Fibroblast of lung (primary cell): ENCODE results near the gene HRC. TPM values are rescaled to one million over a fixed set of nuclear protein-coding genes. Genes with fewer than 3 reads are reported as not detected.

ENCODE experiments used
- DNase-seq, 2 donors: peaks; one replicate each; pipeline versions ENCODE4 v3.0.0 to v3.0.0-alpha.2; 2010; ENCODE audit warnings: low read depth in 2 of 2
- H2AFZ ChIP-seq: 2 replicates; pipeline ENCODE4 v1.5.1; 2012; ENCODE audit warnings: low read length, control low read depth, inconsistent platforms
- H3K27ac ChIP-seq: 2 replicates; pipeline ENCODE4 v1.5.1; 2011; ENCODE audit warnings: low read length, control low read depth; ENCODE audit not compliant: insufficient read depth
- H3K27me3 ChIP-seq: 2 replicates; pipeline ENCODE4 v1.5.1; 2011; ENCODE audit warnings: mild to moderate bottlenecking, low read length; ENCODE audit not compliant: control insufficient read depth, insufficient read depth
- H3K36me3 ChIP-seq: 2 replicates; pipeline ENCODE4 v1.5.1; 2011; ENCODE audit warnings: low read length; ENCODE audit not compliant: control insufficient read depth, insufficient read depth
- H3K4me1 ChIP-seq: 2 replicates; pipeline ENCODE4 v1.5.1; 2011; ENCODE audit warnings: low read length; ENCODE audit not compliant: control insufficient read depth, insufficient read depth; ENCODE audit errors: extremely low read depth
- H3K4me2 ChIP-seq: 2 replicates; pipeline ENCODE4 v1.5.1; 2011; ENCODE audit warnings: low read length, control low read depth; ENCODE audit not compliant: insufficient read depth; ENCODE audit errors: extremely low read depth
- H3K4me3 ChIP-seq, 4 experiments: fragments of 200-600 bp in 1 of 4; sonication (generic) in 1 of 4; replicated peaks in 1 of 4; 2 replicates each; pipeline ENCODE4 v1.5.1; 2011 to 2016; ENCODE audit warnings: low read length in 4 of 4, low read depth in 3 of 4, mild to moderate bottlenecking in 3 of 4, control low read depth in 2 of 4, inconsistent platforms in 1 of 4, mixed read lengths in 1 of 4; ENCODE audit not compliant: insufficient read depth in 1 of 4; ENCODE audit errors: control extremely low read depth in 1 of 4
- H3K79me2 ChIP-seq: 2 replicates; pipeline ENCODE4 v1.5.1; 2012; ENCODE audit warnings: mild to moderate bottlenecking, low read length, inconsistent platforms; ENCODE audit not compliant: control insufficient read depth, insufficient read depth
- H3K9ac ChIP-seq: 2 replicates; pipeline ENCODE4 v1.5.1; 2011; ENCODE audit warnings: mild to moderate bottlenecking, low read length, control low read depth; ENCODE audit not compliant: insufficient read depth
- H3K9me3 ChIP-seq: 2 replicates; pipeline ENCODE4 v1.5.1; 2012; ENCODE audit warnings: low read depth, low read length; ENCODE audit not compliant: control insufficient read depth, insufficient read depth
- H4K20me1 ChIP-seq: 2 replicates; pipeline ENCODE4 v1.5.1; 2011; ENCODE audit warnings: low read length; ENCODE audit not compliant: control insufficient read depth, insufficient read depth; ENCODE audit errors: extremely low read depth
- EZH2 ChIP-seq: IDR thresholded peaks from 2 replicates; pipeline ENCODE4 v1.5.1; 2012; ENCODE audit warnings: low read length, control low read depth, mild to moderate bottlenecking; ENCODE audit errors: missing control alignments
- polyA plus RNA-seq, 2 donors: library from polyadenylated mRNA; depleted of rRNA in 1 of 2; stranded (reverse) in 1 of 2; unstranded in 1 of 2; fragments of >200 nt; gene quantifications; 2 replicates each; pipeline ENCODE4 v1.2.1, GENCODE V29; 2011 to 2012; ENCODE audit warnings: missing spikeins in 1 of 2
- total RNA-seq: library from RNA; depleted of rRNA; stranded (reverse); fragments of >200 nt; gene quantifications from 2 replicates; pipeline ENCODE4 v1.2.1, GENCODE V29; 2014
- TF ChIP-seq, protein P1 (sequence below), 2 donors: IDR thresholded peaks in 1 of 2; conservative IDR thresholded peaks in 1 of 2; 1 replicate in 1 of 2; 2 replicates in 1 of 2; pipeline ENCODE4 v1.5.1; 2011 to 2012; ENCODE audit warnings: low read length in 2 of 2, control low read depth in 1 of 2, inconsistent platforms in 1 of 2, low read depth in 1 of 2, mild to moderate bottlenecking in 1 of 2

The HRC gene
- total and polyA plus RNA-seq, 2 donors (not counting 1 experiment from before 2014, with no cell fraction given), result 0.16 TPM; not detected in 1

DNA sequence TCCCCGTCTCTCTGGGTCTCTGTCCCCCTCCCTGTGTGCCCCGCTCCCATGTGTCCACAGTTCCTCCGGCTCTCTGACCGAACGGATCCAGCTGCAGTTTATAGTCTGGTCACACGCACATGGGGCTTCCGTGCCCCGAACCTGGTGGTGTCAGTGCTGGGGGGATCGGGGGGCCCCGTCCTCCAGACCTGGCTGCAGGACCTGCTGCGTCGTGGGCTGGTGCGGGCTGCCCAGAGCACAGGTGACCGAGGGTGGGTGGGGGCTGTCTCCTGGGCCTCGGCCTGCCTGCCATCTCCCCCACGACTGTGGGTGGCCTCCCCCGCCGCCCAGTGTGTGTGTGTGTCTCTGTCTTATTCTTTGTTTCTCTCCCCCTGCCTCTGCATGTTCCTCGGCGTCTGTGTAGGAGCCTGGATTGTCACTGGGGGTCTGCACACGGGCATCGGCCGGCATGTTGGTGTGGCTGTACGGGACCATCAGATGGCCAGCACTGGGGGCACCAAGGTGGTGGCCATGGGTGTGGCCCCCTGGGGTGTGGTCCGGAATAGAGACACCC is 12.7 kb upstream of the HRC start:
- Histone ChIP-seq H3K9me3 (no peaks in the 10 kb centered on the region), H3K27ac (no peak overlapping the region), H3K4me2 (no peak overlapping the region), H3K36me3 (peaks cover 4% of the 10 kb centered on the region), H2AFZ (no peak overlapping the region), H3K4me1 (no peaks in the 10 kb centered on the region), H3K9ac (no peak overlapping the region), H3K4me3 (no peak overlapping the region), H4K20me1 (no peaks in the 10 kb centered on the region), H3K79me2 (no peaks in the 10 kb centered on the region), H3K27me3 (no peaks in the 10 kb centered on the region)
- TF ChIP-seq, protein P1, sequence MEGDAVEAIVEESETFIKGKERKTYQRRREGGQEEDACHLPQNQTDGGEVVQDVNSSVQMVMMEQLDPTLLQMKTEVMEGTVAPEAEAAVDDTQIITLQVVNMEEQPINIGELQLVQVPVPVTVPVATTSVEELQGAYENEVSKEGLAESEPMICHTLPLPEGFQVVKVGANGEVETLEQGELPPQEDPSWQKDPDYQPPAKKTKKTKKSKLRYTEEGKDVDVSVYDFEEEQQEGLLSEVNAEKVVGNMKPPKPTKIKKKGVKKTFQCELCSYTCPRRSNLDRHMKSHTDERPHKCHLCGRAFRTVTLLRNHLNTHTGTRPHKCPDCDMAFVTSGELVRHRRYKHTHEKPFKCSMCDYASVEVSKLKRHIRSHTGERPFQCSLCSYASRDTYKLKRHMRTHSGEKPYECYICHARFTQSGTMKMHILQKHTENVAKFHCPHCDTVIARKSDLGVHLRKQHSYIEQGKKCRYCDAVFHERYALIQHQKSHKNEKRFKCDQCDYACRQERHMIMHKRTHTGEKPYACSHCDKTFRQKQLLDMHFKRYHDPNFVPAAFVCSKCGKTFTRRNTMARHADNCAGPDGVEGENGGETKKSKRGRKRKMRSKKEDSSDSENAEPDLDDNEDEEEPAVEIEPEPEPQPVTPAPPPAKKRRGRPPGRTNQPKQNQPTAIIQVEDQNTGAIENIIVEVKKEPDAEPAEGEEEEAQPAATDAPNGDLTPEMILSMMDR (conservative IDR thresholded peaks at IDR 0.05 in 1 of 2, IDR thresholded peaks at IDR 0.05 in 1 of 2; ENCODE audit: low read depth in 1 of 2, low read length in 2 of 2), result no peak
- no peak for TF ChIP-seq EZH2
- no peak for DNase-seq

DNA sequence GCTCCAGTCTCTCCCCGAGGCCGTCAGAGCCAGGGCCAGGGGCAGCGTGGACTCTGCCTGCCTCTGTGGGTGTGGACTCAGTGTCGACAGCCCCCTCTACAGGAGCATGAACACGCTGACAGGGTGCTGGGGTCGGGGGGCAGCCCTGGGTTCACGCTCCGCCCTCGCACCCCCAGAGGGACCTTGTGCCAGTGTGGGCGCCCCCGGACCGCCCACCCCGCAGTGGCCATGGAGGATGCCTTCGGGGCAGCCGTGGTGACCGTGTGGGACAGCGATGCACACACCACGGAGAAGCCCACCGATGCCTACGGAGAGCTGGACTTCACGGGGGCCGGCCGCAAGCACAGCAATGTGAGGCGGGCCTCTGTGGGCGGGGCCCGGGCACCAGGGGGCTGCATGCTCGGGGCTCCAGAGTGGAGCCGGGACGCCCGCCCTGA is 10.7 kb upstream of the HRC start:
- Histone ChIP-seq H3K4me3 (no peak overlapping the region), H2AFZ (no peak overlapping the region), H3K27me3 (no peaks in the 10 kb centered on the region), H3K4me2 (no peak overlapping the region), H3K36me3 (no peaks in the 10 kb centered on the region), H3K4me1 (no peaks in the 10 kb centered on the region), H3K27ac (no peak overlapping the region), H3K9me3 (no peaks in the 10 kb centered on the region), H3K9ac (no peak overlapping the region), H4K20me1 (no peaks in the 10 kb centered on the region), H3K79me2 (no peaks in the 10 kb centered on the region)
- no peak for DNase-seq
- TF ChIP-seq, protein P1 (conservative IDR thresholded peaks at IDR 0.05 in 1 of 2, IDR thresholded peaks at IDR 0.05 in 1 of 2; ENCODE audit: low read depth in 1 of 2, low read length in 2 of 2), result no peak
- no peak for TF ChIP-seq EZH2

DNA sequence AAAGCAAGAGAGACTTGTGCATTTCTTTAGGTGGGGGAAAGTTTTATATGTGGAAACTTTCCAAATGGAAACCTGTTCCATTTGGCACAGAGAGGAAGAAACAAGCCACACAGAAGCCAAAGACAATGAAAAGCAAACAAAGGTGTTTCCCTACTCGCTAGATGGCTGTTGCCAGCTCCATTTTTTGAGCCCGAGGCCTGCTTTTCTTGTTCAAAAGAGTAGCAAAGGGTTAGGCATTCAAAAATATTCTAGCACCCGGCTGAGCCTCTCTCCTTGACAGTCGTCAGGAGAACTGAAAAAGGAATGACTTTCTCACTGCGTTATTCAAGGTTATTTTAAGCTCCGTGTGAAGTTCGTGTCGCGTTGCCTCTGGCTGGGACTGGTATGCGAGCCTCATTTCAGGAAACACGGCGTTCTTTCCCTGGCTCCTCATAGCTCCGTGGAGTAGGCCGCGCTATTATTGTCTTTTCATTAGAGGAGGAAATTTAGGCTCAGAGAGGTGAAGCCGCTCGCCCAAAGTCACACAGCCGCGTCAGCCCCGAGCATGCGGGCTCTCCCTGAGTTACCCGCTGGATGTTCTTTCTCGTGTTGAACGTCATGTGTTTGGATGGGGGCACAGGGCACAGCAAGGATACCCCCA is 10.0 kb upstream of the HRC start:
- TF ChIP-seq EZH2, result no peak
- TF ChIP-seq, protein P1 (conservative IDR thresholded peaks at IDR 0.05 in 1 of 2, IDR thresholded peaks at IDR 0.05 in 1 of 2; ENCODE audit: low read depth in 1 of 2, low read length in 2 of 2), result no peak
- Histone ChIP-seq H3K4me3 (no peak overlapping the region), H3K27ac (no peak overlapping the region), H3K4me1 (no peaks in the 10 kb centered on the region), H3K4me2 (no peak overlapping the region), H2AFZ (no peak overlapping the region), H3K79me2 (no peaks in the 10 kb centered on the region), H3K9ac (no peak overlapping the region), H4K20me1 (no peaks in the 10 kb centered on the region), H3K27me3 (no peaks in the 10 kb centered on the region), H3K9me3 (no peaks in the 10 kb centered on the region), H3K36me3 (no peaks in the 10 kb centered on the region)
- DNase-seq, result peak in 1 of 2 donors; percentile 34
